Endothelial cell of hepatic sinusoid (primary cell): ENCODE data around the gene TBX6.

Source experiments
- in situ Hi-C: cut with HindIII; loops from 2 replicates; pipeline ENCODE4 v1.10.0; 2017; ENCODE audit warnings: low sequenced_read_pairs

Gene TBX6

DNA sequence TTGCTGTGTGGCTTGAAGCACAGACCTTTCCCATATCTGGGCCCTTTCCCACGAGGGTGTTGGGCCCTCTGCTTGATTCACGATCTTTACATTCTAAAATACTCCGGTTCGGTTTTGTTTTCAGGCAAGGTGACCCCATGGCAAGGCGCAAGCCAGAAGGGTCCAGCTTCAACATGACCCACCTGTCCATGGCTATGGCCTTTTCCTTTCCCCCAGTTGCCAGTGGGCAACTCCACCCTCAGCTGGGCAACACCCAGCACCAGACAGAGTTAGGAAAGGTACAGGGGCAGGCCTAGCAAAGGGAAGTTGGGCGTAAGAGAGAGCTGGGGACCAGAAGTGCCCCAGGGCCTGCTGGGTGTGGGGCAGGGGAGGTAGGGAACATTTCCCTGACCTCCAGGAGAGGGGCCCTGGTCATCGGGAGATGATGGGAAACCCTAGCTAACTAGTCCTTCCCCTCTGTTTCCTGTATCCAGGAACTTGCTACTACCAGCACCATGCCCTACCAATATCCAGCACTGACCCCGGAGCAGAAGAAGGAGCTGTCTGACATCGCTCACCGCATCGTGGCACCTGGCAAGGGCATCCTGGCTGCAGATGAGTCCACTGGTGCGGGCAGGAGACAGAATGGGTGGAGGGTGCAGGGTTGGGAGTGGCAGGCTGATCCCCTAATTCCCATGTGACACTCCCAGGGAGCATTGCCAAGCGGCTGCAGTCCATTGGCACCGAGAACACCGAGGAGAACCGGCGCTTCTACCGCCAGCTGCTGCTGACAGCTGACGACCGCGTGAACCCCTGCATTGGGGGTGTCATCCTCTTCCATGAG, 24.8 kb downstream of the TBX6 start:
- in situ Hi-C loops, result no loop called here

DNA sequence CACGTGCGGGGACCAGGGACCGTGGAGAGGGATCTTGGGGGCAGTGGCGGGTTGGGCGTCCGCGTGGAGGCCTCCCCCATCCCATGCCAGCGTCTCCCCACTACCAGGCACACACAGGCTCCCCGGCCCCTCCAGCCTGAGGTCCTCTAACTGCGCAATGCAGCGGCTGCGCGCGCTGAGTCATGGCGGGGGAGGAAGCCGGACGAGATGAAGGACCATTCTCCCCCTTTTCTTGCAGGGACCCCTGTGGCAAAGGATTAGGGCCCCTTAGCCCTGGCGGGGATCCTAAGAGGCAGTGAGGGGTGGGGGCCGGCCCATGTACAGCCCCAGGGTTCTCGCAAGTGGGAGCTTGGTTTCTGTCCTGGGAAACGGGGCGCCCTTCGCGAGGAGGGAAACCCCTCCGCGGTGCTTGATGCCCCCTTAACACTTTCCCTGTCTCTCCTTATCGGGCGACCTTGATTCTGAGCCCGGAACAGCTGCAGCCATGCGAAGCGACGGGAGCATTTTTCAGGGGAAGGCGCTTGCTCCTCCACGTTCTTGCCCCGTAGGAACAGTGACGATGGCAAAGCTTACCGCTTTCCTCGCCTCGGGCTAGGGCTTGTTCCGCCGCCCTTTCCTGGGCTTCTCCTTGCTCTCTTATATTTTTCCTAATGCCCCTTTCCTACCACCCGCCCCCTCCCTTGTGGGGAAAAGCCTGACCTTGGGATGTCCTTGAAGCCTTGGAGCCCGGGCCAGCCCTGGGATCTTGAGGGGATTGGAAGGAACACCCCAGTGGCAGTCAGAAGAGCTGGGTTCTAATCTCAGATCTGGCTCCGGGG, 25.6 kb downstream of the TBX6 start:
- in situ Hi-C loops, result no loop called here

DNA sequence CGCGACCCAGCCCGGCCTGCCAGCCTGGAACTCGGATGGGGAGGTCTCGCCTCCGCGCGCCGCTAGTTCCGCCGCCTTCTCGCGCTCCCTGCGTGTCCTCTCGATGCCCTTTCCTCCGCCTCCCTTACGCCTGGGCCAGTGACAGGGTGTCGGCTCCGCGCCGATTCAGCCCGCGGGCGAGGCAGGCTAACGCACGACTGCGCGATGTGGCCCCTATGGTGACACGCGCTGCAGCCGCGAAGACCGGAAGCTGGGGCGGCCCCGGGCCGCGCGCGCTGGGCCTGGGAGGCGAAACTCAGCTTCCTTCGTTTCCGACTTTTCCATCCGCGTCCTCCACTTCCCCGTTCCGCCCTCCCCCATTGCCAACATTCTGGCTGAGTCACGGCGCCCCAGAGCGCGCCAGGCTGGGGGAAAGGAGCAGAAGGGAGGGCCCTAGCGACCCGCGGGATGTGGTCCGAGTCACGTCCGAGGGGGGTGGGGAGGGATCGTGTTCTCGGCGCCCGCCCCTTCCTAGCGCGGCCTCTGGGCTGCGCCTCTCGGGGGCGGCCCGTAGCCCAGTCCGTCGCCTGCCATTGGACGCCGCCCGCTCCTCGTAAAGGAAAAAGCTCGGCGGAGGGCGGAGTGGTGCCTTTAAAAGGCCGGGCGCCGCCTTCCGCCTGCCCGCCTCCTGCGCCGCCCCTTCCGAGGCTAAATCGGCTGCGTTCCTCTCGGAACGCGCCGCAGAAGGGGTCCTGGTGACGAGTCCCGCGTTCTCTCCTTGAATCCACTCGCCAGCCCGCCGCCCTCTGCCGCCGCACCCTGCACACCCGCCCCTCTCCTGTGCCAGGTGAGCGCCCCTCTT, 26.4 kb downstream of the TBX6 start, which contains the start of gene ALDOA:
TSS of gene ALDOA (plus strand) at position 659 of the 841 bp plus-strand sequence. CDS start 1,138 bp downstream, outside the sequence.
- in situ Hi-C loops, result no loop called here

DNA sequence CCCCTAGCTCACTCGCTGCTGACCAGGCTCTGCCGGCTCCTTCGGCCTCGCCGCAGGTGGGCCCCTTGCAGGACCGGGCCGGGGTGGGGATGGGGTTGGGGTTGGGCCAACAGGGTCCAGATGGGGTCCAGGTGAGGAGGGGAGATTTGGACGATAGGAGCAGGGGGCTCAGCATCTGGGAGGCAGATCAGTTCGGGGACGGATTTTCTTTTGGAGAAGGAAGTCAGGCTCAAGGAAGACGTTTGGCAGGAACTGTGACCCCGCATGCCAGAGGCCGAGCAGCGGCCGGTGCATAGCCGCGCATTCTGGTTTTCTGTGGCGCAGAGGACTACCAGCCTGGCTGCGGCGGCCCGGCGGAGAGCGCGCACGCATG, 27.0 kb downstream of the TBX6 start:
- in situ Hi-C loops, result no loop called here

DNA sequence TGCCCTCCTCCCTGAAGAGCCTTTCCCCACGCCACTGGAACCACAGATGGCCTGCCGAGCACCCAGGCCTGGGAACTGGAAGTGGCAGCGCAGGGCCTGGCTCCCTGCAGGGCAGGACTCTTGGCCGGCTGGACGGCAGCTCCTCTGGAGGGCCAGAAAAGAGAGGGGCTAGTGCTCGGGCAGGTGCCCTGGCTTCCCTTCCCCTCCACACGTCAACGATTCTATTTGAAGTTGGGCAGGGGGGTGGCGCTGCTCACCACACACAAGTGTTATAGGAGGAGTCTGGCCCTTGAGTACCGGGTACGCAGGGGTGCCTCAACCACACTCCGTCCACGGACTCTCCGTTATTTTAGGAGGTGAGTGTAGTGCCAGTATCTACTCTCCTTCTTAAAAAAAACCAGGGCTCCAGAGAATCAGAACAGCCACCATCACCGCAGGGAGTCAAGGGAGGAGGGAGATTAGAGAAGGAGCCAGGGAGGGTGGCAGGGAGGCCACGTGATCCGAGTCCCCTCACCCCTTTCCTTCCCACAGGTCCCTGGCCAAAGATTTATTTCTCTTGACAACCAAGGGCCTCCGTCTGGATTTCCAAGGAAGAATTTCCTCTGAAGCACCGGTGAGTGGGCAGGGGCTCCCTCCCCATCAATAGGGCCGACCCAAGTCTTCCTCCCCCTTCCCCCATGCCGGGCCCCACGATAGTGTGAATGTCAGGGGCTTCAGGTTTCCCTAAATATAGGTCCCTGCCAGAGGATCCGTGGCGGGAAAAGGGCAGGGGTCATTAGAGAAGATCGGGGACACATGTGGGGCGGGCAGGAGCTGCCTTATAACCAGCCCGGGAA, 27.6 kb downstream of the TBX6 start:
- in situ Hi-C loops, result no loop called here

DNA sequence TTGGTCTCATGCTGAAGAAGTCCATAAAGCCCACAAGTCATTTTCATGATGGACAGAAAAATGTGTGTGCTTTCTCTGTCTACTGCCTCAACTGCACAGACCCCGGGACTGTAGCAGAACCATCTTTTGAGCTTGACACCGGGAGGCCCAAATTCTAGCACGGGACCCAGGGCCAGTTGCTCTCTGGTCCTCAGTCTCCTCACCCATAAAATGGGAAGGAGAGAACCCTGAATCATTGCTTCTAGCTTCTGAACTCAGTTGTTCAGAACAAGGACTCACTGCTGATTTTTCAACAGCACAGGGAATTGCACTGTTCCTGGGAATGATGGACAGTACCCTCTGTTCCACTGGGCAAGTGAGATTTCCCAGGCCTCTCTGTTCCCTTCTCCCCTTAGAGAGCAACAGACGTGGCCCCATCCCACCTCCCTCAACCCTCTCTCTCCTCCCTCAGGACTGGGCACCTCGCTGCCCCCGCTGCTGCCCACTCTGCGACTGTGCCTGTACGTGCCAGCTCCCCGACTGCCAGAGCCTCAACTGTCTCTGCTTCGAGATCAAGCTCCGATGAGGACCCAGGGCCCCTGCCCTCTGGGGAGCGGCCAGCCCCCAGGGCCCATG, 28.3 kb downstream of the TBX6 start:
- in situ Hi-C loops, result no loop called here

DNA sequence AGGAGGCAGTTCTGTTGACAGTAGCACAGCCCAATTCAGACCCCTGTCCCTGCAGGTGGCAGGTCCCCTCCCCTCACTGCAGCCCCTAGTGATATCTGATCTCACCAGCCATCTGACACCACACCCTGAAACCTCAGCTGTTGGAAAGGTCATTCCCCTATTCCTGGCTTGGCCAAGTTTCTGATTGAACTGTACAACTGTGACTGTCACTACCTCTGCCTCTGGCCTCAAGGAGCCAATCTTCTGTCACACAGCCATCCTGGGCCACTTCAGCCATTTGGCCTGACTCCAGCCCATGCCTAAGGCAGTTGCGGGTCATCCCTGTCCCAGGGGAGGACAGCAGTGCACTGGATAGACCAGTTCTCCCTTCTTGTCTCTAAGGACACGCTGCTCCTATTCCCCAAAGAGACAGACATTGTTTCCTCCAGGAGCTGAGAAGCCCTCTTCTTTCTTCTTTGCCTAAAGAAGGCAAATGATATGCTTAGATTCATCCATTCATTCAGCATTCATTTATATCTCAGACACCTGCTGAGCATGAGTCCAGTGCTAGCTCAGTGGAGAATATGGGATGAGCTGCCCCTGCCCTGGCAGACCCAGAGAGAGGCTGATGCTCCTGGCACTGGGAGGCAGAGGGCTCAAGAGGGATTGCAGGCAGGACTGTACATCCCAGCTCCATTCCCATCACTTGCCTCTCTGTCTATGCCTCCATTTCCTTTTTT, 30.7 kb downstream of the TBX6 start:
- in situ Hi-C loops, result no loop called here

DNA sequence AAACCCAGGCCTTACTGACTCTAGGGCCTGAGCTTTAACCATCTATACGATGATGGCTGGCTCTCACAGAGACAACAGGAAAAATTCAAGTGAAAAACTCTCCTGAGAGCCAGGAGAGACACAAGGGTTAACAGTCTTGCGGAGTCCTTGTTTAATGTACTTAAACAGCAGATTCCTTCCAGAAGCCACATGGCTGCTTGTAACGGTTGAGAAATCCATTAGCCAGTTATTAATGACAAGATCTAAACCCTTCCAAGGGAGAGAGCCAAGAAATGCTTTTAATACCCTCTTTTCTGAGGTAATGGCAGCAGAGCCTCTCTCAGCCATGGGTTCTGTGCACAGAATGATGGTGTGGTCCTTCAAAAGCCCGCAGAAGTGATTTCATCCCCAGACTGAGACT, 31.4 kb downstream of the TBX6 start:
- in situ Hi-C loops, result no loop called here

DNA sequence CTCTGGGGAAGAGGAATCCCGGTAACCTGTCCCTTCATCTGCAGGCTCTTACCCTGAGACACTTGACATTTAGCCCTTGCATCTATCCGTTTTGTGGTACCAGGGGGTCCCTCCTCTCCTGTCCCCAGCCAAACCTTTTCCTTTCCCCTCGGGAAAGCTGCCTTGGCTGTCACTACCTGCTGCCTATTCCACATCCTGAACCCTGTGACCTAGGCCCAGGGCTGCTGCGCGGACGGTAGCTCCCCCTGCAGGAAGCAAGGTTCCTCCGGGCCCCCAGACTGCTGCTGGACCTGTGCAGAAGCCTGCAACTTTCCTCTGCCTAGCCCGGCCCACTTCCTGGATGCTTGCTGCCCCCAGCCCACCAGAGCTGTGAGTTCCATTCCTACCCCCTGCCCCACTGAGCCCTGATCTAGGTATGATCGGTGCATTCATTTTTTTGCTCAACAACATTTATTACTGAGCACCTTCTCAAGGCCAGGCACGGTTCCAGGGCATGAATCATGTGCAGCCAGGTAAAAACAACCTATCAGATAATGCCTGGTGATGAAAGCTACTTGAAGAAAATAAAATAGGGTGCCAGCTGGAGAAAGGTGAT, 36.7 kb downstream of the TBX6 start:
- in situ Hi-C loops, result loop anchor here (5.0 kb wide), 1 partner anchor 63 kb away; no protein-coding TSS in a partner anchor

DNA sequence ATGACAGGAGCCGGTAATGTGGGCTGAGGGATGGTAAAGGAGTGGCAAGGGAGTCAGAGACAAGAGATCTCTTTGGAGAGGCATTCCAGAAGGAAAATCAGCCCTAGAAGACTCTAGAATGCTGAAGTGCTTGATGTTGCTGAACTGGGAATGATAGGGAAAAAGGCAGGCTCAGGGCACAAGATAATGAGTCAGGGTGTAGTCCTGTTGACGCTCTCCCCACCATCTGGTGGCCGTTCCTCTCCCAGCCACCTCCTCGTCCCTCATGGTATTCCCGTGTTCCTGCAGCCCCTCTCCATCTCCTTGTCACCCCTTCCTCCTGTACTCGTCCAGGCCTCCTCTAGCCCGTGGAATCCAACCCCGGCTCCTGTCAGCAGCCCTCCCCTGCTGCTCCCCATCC, 37.3 kb downstream of the TBX6 start:
- in situ Hi-C loops, result loop anchor here (5.0 kb wide), 1 partner anchor 62 kb away; no protein-coding TSS in a partner anchor

DNA sequence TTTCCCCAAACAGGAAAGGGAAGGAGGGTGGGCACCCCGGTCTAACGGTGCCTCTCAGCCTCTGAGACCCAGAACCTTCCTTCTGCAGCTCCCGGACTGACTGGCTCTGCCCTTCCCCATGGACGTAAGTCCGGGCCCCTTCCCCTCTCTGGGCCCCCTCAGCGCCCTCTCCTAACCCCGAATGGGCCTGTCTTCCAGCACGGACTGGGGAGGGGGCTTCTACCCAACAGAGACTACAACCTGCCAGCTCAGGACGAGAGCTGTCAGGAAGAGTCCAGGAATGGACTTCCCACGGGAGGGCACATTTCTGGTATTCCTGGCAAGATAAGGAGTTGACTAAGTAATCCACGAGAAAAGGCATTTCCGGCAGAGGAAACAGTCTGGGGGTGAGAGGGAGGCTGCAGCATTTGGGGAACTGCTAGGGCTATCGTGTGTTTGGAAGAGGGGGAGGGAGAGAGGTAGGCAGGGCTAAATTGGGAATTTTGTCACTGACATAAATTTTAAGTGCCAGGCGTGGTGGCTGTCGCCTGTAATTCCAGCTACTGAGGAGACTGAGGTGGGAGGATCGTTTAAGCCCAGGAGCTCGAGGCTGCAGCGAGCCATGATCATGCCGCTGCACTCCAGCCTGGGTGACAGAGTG, 38.2 kb downstream of the TBX6 start:
- in situ Hi-C loops, result loop anchor here (5.0 kb wide), 1 partner anchor 61 kb away; no protein-coding TSS in a partner anchor

DNA sequence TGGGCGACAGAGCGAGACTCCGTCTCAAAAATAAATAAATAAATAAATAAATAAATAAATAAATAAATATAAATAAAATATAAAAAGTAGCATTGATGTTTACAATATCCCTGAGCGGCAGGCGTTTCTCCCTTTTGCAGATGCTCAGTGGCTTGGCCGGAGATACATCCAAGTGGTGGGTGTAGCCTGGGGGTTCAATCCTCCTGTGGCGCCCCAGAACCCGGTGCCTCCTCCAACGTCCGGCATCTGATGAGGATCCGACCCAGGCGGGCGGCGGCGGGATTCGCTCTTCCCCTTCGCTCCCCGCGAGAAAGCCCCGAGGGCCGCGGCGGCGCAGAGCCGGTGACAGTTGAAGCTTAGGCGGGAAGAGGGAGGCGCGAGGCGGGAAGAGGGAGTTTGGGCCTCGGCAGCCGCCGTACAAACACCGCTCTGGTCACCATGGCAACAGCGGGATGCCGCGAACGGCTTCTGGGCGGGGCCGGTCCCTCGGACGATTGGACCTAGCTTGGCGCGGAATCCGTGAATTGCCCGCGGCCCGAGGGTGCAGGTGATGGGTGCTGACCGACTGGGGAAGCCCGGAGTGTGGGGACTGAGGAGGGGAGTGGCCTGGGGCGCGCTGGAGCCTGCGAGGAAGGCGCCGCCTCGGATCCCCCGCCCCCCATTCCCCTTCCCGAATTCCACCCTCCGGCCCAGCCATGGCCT, 38.9 kb downstream of the TBX6 start:
- in situ Hi-C loops, result loop anchor here (5.0 kb wide), 1 partner anchor 61 kb away; no protein-coding TSS in a partner anchor

DNA sequence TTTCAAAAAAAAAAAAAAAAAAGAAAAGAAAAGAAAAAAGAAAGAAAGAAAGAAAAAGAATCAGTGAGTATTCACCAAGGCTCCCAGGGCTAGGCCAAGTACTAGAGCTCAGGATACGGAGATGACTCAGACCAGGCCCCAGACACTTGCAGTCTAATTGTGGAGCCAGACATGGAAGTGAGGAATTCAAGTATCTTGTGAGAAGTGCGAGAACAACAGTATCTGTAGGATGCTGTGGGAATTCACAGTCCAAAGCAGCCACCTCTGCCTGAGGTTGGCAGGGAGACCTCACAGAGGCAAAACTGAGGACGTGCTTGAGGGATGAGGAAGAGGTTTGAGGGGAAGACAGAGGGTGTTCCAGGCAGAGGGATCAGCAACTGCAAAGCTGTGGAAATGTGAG, 40.2 kb downstream of the TBX6 start:
- in situ Hi-C loops, result loop anchor here (5.0 kb wide), 1 partner anchor 59 kb away; no protein-coding TSS in a partner anchor

DNA sequence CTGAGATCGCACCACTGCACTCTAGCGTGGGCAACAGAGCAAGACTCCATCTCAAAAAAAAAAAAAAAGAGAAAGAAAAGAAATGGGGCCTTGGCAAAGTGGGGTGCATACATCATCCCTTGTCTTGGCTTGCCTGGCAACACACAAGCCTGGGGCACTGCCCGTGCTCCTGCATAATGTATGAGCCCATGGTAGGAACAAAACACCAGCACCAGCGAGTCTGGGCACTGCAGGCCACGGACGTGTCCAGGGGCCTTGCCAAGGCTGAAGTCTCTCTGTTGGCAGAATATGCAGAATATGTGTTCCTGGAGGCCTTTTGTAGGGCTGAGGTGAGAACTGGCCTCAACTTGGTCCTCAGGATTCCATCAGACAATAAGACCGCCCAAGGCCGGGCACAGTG, 41.9 kb downstream of the TBX6 start:
- in situ Hi-C loops, result loop anchor here (5.0 kb wide), 1 partner anchor 58 kb away; no protein-coding TSS in a partner anchor

DNA sequence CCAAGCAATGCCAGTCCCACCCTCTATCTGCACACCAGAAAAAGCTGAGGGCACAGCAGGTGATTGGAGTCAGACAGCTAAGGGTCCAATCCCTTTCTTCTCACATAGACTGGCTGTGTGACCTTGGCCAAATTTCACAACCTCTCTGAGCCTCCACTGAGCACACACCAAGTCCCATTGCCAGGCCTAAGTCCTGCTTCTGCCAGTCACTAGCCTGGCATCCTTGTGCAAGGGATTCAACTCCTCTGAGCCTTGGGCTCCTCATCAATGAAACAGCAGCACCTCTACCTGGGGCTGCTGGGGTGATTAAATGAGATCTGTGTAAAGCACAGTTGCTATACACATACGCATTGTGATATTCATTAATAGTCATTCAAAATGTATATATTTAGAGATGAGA, 45.1 kb downstream of the TBX6 start:
- in situ Hi-C loops, result no loop called here

DNA sequence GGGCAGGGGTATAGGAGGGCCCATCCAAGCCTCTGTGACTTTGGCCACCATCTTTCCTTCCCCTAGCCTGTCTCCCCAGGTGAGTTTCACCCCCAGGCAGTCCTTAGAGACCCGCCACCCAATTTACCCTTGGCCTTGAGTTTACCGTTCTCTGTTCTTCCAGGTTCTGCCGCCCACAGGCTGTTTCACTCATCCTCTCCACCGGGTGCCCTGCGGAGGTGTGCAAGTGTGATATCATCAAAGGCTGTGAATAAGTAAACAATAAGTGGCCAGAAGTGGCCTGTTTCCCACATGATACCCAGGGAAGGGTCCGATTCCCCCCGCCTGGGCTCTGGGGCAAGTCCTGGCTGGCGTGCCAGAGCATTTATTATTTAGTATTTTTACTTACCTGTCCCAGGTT, 45.5 kb downstream of the TBX6 start:
- in situ Hi-C loops, result no loop called here

DNA sequence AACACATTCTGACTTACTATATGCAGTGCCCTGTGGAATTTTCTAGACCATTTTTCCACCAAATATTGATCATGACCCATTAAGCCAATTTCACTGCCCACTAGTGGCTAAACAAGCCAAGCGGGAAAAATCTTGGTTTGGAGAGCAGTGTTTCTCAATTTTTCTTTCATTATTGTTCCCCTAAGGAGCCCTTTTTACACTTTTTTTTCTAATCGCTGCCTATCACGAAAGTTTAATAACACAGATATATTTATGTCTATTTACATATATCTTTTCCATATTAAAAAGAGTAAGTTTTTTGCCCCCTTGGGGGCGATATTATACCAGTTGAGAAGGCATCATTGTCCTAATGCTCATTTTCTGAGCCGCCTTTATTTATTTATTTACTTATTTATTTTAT, 49.9 kb downstream of the TBX6 start:
- in situ Hi-C loops, result no loop called here
